Measurements from ENCODE around the gene BGN. TPM values are rescaled to one million over a fixed set of nuclear protein-coding genes. Genes with fewer than 3 reads are reported as not detected.

The BGN gene
- total and polyA plus RNA-seq, 2 donors (not counting 1 experiment from before 2014, with no cell fraction given) = not detected

GRCh38 chrX:153474266-153474665 is 20.5 kb upstream of the BGN start:
- Histone ChIP-seq H3K79me2 (ENCODE audit: control insufficient read depth, insufficient read depth, low read length) (peaks cover 5% of the 10 kb centered on the region), H3K36me3 (replicated peaks in 1 of 2; ENCODE audit: control extremely low read depth in 1 of 2, control insufficient read depth in 1 of 2, extremely low read depth in 1 of 2, insufficient read depth in 2 of 2, low read length in 1 of 2) (no peaks in the 10 kb centered on the region), H3K4me2 (replicated peaks; ENCODE audit: low read depth, low read length, poor library complexity, severe bottlenecking) (peak overlapping the region; percentile 57), H3K27me3 (replicated peaks in 1 of 4; ENCODE audit: control extremely low read depth in 1 of 4, control insufficient read depth in 3 of 4, insufficient read depth in 4 of 4, low read length in 3 of 4) (no peaks in the 10 kb centered on the region), H3K9ac (ENCODE audit: low read length) (no peak overlapping the region), H3K9me3 (ENCODE audit: control extremely low read depth in 1 of 3, control insufficient read depth in 2 of 3, insufficient read depth in 1 of 3, low read length in 2 of 3) (no peaks in the 10 kb centered on the region), H3K27ac (ENCODE audit: low read length in 2 of 2) (no peak overlapping the region), H2AFZ (ENCODE audit: insufficient read depth, low read depth, low read length, poor library complexity, severe bottlenecking) (peak overlapping the region; percentile 15), H3K4me1 (ENCODE audit: control insufficient read depth in 2 of 2, insufficient read depth in 2 of 2, low read length in 2 of 2) (peaks cover 5 to 23% of the 10 kb centered on the region in 2 donors), H3K4me3 (ENCODE audit: control extremely low read depth in 1 of 5, extremely low read depth in 1 of 5, insufficient read depth in 1 of 5, low read depth in 2 of 5, low read length in 4 of 5) (peak overlapping the region in 1 of 5 experiments; percentile 7), H4K20me1 (ENCODE audit: control insufficient read depth, insufficient read depth, low read length, poor library complexity, severe bottlenecking) (no peaks in the 10 kb centered on the region)
- peak; percentile 21 for DNase-seq
- Mint-ChIP-seq H3K27me3 (no peaks in the 10 kb centered on the region), H3K4me1 (peaks cover 9% of the 10 kb centered on the region), H3K27ac (no peak overlapping the region), H3K9me3 (ENCODE audit: insufficient read depth) (no peaks in the 10 kb centered on the region), H3K4me3 (peak overlapping the region; percentile 76)
- intact Hi-C loops (cut with micrococcal nuclease) = no loop called here
- no CpG with 5 or more reads among the region's 10 CpGs for WGBS (ENCODE audit: insufficient coverage)
- no peak for ATAC-seq (ENCODE audit: low read depth)
- POLR2A ChIA-PET = no interaction called here
- TF ChIP-seq CTCF (IDR thresholded peaks at IDR 0.05) = no peak
- no peak for TF ChIP-seq EZH2 (IDR thresholded peaks at IDR 0.05; ENCODE audit: borderline replicate concordance, insufficient read depth, low read depth, low read length, poor library complexity, severe bottlenecking)
- CTCF ChIA-PET = no interaction called here

GRCh38 chrX:153474718-153475117 is 20.1 kb upstream of the BGN start:
- H3K27ac ChIP-seq (ENCODE audit: low read length in 2 of 2) = no peak overlapping the region
- intact Hi-C loops (cut with micrococcal nuclease) = no loop called here
- POLR2A ChIA-PET = no interaction called here
- no peaks in the 10 kb centered on the region for H3K9me3 ChIP-seq (ENCODE audit: control extremely low read depth in 1 of 3, control insufficient read depth in 2 of 3, insufficient read depth in 1 of 3, low read length in 2 of 3)
- DNase-seq = peak; percentile 54
- H3K9me3 Mint-ChIP-seq (ENCODE audit: insufficient read depth) = no peaks in the 10 kb centered on the region
- WGBS (ENCODE audit: insufficient coverage) = 3% methylated on average over 38 of the region's 59 CpGs
- no peaks in the 10 kb centered on the region for H4K20me1 ChIP-seq (ENCODE audit: control insufficient read depth, insufficient read depth, low read length, poor library complexity, severe bottlenecking)
- H3K27me3 ChIP-seq (replicated peaks in 1 of 4; ENCODE audit: control extremely low read depth in 1 of 4, control insufficient read depth in 3 of 4, insufficient read depth in 4 of 4, low read length in 3 of 4) = no peaks in the 10 kb centered on the region
- peak overlapping the region; percentile 71 for H2AFZ ChIP-seq (ENCODE audit: insufficient read depth, low read depth, low read length, poor library complexity, severe bottlenecking)
- TF ChIP-seq EZH2 (IDR thresholded peaks at IDR 0.05; ENCODE audit: borderline replicate concordance, insufficient read depth, low read depth, low read length, poor library complexity, severe bottlenecking) (no peak), CTCF (IDR thresholded peaks at IDR 0.05) (no peak)
- CTCF ChIA-PET = no interaction called here
- no peak overlapping the region for H3K27ac Mint-ChIP-seq
- H3K36me3 ChIP-seq (replicated peaks in 1 of 2; ENCODE audit: control extremely low read depth in 1 of 2, control insufficient read depth in 1 of 2, extremely low read depth in 1 of 2, insufficient read depth in 2 of 2, low read length in 1 of 2) = no peaks in the 10 kb centered on the region
- H3K4me3 ChIP-seq (ENCODE audit: control extremely low read depth in 1 of 5, extremely low read depth in 1 of 5, insufficient read depth in 1 of 5, low read depth in 2 of 5, low read length in 4 of 5) = peak overlapping the region in 4 of 5 experiments; percentile 26 to 52 (median 46)
- peak overlapping the region; percentile 77 for H3K4me2 ChIP-seq (replicated peaks; ENCODE audit: low read depth, low read length, poor library complexity, severe bottlenecking)
- peaks cover under 1% of the 10 kb centered on the region for H3K79me2 ChIP-seq (ENCODE audit: control insufficient read depth, insufficient read depth, low read length)
- peaks cover 6% of the 10 kb centered on the region for H3K4me1 Mint-ChIP-seq
- peaks cover 1 to 18% of the 10 kb centered on the region in 2 donors for H3K4me1 ChIP-seq (ENCODE audit: control insufficient read depth in 2 of 2, insufficient read depth in 2 of 2, low read length in 2 of 2)
- peak overlapping the region; percentile 42 for H3K9ac ChIP-seq (ENCODE audit: low read length)
- H3K4me3 Mint-ChIP-seq = peak overlapping the region; percentile 66
- no peaks in the 10 kb centered on the region for H3K27me3 Mint-ChIP-seq
- ATAC-seq (ENCODE audit: low read depth) = no peak
